Measurements from ENCODE around the gene ZWILCH.

ZWILCH gene

DNA sequence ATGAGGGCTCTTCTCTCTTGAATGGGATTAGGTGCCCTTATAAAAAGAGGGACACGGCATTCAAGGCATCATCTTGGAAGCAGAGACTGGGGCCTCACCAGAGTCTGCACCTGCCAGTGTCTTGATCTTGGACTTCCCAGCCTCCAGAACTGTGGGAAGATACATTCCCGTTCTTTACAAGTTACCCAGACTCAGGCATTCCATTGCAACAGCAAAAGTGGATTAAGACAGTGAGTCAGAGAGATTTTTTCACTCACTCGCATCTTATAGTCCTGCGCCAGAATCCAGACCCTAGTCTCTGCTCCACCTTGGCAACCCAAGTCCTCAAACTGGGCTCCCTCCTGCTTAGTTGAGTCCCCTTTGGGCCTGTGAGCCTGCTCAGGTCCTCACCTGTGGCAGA is 58.0 kb downstream of the ZWILCH start:
- Histone ChIP-seq H3K4me1 (ENCODE audit: control insufficient read depth, low read depth, low read length) (peaks cover 18% of the 10 kb centered on the region), H3K27ac (ENCODE audit: low read length) (no peak overlapping the region), H3K9ac (ENCODE audit: low read length) (no peak overlapping the region), H3K9me3 (ENCODE audit: control insufficient read depth, low read depth, low read length) (no peaks in the 10 kb centered on the region), H3K27me3 (ENCODE audit: control insufficient read depth, insufficient read depth, low read length) (no peaks in the 10 kb centered on the region), H3K4me3 (ENCODE audit: low read length) (no peak overlapping the region), H3K36me3 (ENCODE audit: control insufficient read depth, low read depth, low read length) (no peaks in the 10 kb centered on the region)

GRCh38 chr15:66563566-66564110 is 58.5 kb downstream of the ZWILCH start:
- H3K9me3 ChIP-seq (ENCODE audit: control insufficient read depth, low read depth, low read length), result no peaks in the 10 kb centered on the region
- no peak overlapping the region for H3K4me3 ChIP-seq (ENCODE audit: low read length)
- no peak overlapping the region for H3K27ac ChIP-seq (ENCODE audit: low read length)
- H3K27me3 ChIP-seq (ENCODE audit: control insufficient read depth, insufficient read depth, low read length), result no peaks in the 10 kb centered on the region
- no peak overlapping the region for H3K9ac ChIP-seq (ENCODE audit: low read length)
- H3K36me3 ChIP-seq (ENCODE audit: control insufficient read depth, low read depth, low read length), result no peaks in the 10 kb centered on the region
- peaks cover 18% of the 10 kb centered on the region for H3K4me1 ChIP-seq (ENCODE audit: control insufficient read depth, low read depth, low read length)

- no peak overlapping the region for H3K27ac ChIP-seq (ENCODE audit: low read length)
Measured at GRCh38 chr15:66564136-66565041, 59.3 kb downstream of the ZWILCH start.

DNA sequence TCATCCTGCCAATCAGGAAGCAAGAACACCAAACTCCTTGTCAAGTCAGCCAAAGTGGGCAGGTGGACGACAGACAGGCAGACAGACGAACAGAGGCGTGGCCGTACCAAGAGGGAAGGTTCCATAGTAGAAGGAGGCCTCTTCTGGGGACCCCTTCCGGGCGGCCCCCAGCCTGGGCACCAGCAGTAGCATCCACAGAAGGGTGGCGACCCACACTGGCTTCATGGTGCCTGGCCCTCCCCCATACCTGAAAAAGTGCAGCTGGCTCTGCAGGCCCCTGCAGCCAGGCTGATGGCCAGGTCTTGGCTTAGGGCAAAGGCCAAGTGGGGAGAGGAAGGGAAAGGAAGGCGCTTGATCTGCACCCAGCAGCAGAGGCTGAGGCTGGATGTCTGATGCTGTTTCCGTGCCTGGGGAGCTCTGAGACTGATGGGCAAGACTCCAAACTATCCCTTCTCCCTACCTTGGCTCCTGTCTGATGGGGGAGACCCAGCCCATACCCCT is 60.1 kb downstream of the ZWILCH start:
- Histone ChIP-seq H3K4me1 (ENCODE audit: control insufficient read depth, low read depth, low read length) (peaks cover 18% of the 10 kb centered on the region), H3K9ac (ENCODE audit: low read length) (no peak overlapping the region), H3K27ac (ENCODE audit: low read length) (no peak overlapping the region)

More at GRCh38 chr15:66564136-66565041, 59.3 kb downstream of the ZWILCH start:
- no peaks in the 10 kb centered on the region for H3K36me3 ChIP-seq (ENCODE audit: control insufficient read depth, low read depth, low read length)
- no peak overlapping the region for H3K9ac ChIP-seq (ENCODE audit: low read length)
- H3K4me3 ChIP-seq (ENCODE audit: low read length), result no peak overlapping the region
- no peaks in the 10 kb centered on the region for H3K27me3 ChIP-seq (ENCODE audit: control insufficient read depth, insufficient read depth, low read length)
- peaks cover 18% of the 10 kb centered on the region for H3K4me1 ChIP-seq (ENCODE audit: control insufficient read depth, low read depth, low read length)
- H3K9me3 ChIP-seq (ENCODE audit: control insufficient read depth, low read depth, low read length), result no peaks in the 10 kb centered on the region

GRCh38 chr15:66565741-66566144 is 60.6 kb downstream of the ZWILCH start, which contains the start of gene LCTL:
TSS of gene LCTL (minus strand) at chr15:66565998. CDS start at chr15:66565365, 633 bp downstream.
- Histone ChIP-seq H3K4me1 (ENCODE audit: control insufficient read depth, low read depth, low read length) (peaks cover 18% of the 10 kb centered on the region), H3K27me3 (ENCODE audit: control insufficient read depth, insufficient read depth, low read length) (no peaks in the 10 kb centered on the region), H3K4me3 (ENCODE audit: low read length) (peak within 1 kb of the TSS; percentile 23), H3K27ac (ENCODE audit: low read length) (no peak within 1 kb of the TSS), H3K9ac (ENCODE audit: low read length) (no peak within 1 kb of the TSS), H3K36me3 (ENCODE audit: control insufficient read depth, low read depth, low read length) (no peaks in the 10 kb centered on the region), H3K9me3 (ENCODE audit: control insufficient read depth, low read depth, low read length) (no peaks in the 10 kb centered on the region)

More for the DNA sequence above, 60.1 kb downstream of the ZWILCH start:
- Histone ChIP-seq H3K4me3 (ENCODE audit: low read length) (peak overlapping the region; percentile 23), H3K9me3 (ENCODE audit: control insufficient read depth, low read depth, low read length) (no peaks in the 10 kb centered on the region), H3K27me3 (ENCODE audit: control insufficient read depth, insufficient read depth, low read length) (no peaks in the 10 kb centered on the region), H3K36me3 (ENCODE audit: control insufficient read depth, low read depth, low read length) (no peaks in the 10 kb centered on the region)

GRCh38 chr15:66566963-66567531 is 61.9 kb downstream of the ZWILCH start:
- Histone ChIP-seq H3K27me3 (ENCODE audit: control insufficient read depth, insufficient read depth, low read length) (no peaks in the 10 kb centered on the region), H3K36me3 (ENCODE audit: control insufficient read depth, low read depth, low read length) (no peaks in the 10 kb centered on the region), H3K4me1 (ENCODE audit: control insufficient read depth, low read depth, low read length) (peaks cover 18% of the 10 kb centered on the region), H3K9ac (ENCODE audit: low read length) (no peak overlapping the region), H3K27ac (ENCODE audit: low read length) (no peak overlapping the region), H3K9me3 (ENCODE audit: control insufficient read depth, low read depth, low read length) (no peaks in the 10 kb centered on the region), H3K4me3 (ENCODE audit: low read length) (no peak overlapping the region)

DNA sequence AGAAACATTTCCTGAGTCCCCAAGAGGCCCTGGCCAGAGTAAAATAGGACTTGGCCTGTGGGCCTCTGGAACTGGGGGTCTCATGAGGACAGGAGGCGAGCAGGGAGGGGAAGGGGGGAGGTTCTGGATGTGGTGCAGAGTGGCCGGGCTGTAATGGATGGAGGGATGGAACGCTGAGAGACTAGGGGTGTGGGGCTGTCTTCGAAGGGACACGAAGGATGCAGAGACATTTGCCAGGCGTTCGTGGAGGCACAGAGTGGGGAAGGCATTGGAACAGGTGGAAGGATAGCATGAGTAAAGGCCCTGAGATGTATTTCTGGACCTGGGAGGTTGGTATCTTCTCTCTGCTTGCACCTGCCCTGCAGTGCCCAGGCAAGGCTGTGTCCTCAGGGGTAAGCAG is 62.8 kb downstream of the ZWILCH start:
- H3K27ac ChIP-seq (ENCODE audit: low read length), result no peak overlapping the region
- peaks cover 18% of the 10 kb centered on the region for H3K4me1 ChIP-seq (ENCODE audit: control insufficient read depth, low read depth, low read length)
- H3K9ac ChIP-seq (ENCODE audit: low read length), result no peak overlapping the region
- H3K27me3 ChIP-seq (ENCODE audit: control insufficient read depth, insufficient read depth, low read length), result no peaks in the 10 kb centered on the region
- H3K4me3 ChIP-seq (ENCODE audit: low read length), result no peak overlapping the region
- H3K36me3 ChIP-seq (ENCODE audit: control insufficient read depth, low read depth, low read length), result no peaks in the 10 kb centered on the region
- no peaks in the 10 kb centered on the region for H3K9me3 ChIP-seq (ENCODE audit: control insufficient read depth, low read depth, low read length)

DNA sequence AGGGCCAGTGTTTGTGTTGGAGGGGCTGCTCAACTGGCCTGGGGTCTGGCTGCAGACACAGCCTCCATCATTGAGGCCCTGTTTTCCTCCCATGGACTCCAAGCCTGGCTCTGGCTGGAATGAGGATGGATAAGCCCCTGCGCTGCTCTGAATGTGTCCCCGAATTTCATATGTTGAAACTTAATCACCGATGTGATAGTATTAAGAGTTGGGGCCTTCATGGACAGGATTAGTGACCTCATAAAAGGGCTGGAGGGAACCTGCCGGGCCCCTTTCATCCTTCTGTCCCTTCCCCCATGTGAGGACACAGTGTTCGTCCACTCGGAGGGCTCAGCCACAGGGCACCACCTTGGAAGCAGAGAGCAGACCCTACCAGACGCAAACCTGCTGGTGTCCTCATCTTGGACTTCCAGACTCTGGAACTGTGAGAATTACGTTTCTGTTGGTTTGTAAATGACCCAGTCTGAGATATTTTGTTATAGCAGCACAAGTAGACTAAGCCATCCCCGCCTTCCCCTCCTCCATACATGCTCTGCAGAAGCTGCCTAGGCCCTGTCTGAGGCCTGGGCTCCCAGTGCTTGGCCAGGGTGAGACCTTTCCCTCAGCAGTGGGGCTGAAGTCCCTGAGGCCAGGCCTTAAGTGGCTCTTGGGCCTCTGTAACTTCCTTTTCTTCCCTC is 64.5 kb downstream of the ZWILCH start:
- Histone ChIP-seq H3K36me3 (ENCODE audit: control insufficient read depth, low read depth, low read length) (no peaks in the 10 kb centered on the region), H3K9me3 (ENCODE audit: control insufficient read depth, low read depth, low read length) (no peaks in the 10 kb centered on the region), H3K4me3 (ENCODE audit: low read length) (no peak overlapping the region), H3K4me1 (ENCODE audit: control insufficient read depth, low read depth, low read length) (peaks cover 18% of the 10 kb centered on the region), H3K9ac (ENCODE audit: low read length) (no peak overlapping the region), H3K27ac (ENCODE audit: low read length) (no peak overlapping the region), H3K27me3 (ENCODE audit: control insufficient read depth, insufficient read depth, low read length) (no peaks in the 10 kb centered on the region)

DNA sequence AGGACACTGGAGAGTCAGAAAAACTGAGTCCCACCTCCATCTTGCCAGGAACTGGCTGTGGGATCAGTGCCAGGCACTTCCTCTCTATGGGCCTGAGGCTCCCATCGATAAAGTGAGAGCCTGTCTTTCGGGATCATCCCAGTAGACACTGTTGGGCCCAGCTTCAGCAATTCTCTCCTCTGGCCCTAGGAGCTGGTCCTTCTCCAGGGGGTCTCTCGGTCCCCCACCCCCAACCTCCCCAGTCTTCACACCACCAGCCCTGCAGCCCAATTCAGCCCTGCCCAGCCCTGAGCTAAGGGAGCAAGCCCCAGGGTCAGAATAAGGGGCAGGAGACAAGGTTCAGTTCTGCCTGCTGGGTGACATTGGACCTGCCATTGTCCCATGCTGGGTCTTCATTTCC is 65.2 kb downstream of the ZWILCH start:
- no peaks in the 10 kb centered on the region for H3K27me3 ChIP-seq (ENCODE audit: control insufficient read depth, insufficient read depth, low read length)
- no peak overlapping the region for H3K4me3 ChIP-seq (ENCODE audit: low read length)

GRCh38 chr15:66570842-66571478 is 65.8 kb downstream of the ZWILCH start:
- no peaks in the 10 kb centered on the region for H3K9me3 ChIP-seq (ENCODE audit: control insufficient read depth, low read depth, low read length)
- no peaks in the 10 kb centered on the region for H3K27me3 ChIP-seq (ENCODE audit: control insufficient read depth, insufficient read depth, low read length)
- H3K36me3 ChIP-seq (ENCODE audit: control insufficient read depth, low read depth, low read length), result no peaks in the 10 kb centered on the region
- H3K27ac ChIP-seq (ENCODE audit: low read length), result no peak overlapping the region
- no peak overlapping the region for H3K9ac ChIP-seq (ENCODE audit: low read length)
- no peak overlapping the region for H3K4me3 ChIP-seq (ENCODE audit: low read length)
- peaks cover 9% of the 10 kb centered on the region for H3K4me1 ChIP-seq (ENCODE audit: control insufficient read depth, low read depth, low read length)

More for the DNA sequence above, 65.2 kb downstream of the ZWILCH start:
- H3K27ac ChIP-seq (ENCODE audit: low read length), result no peak overlapping the region
- H3K9me3 ChIP-seq (ENCODE audit: control insufficient read depth, low read depth, low read length), result no peaks in the 10 kb centered on the region
- H3K36me3 ChIP-seq (ENCODE audit: control insufficient read depth, low read depth, low read length), result no peaks in the 10 kb centered on the region
- no peak overlapping the region for H3K9ac ChIP-seq (ENCODE audit: low read length)
- H3K4me1 ChIP-seq (ENCODE audit: control insufficient read depth, low read depth, low read length), result peaks cover 14% of the 10 kb centered on the region

- Histone ChIP-seq H3K4me1 (ENCODE audit: control insufficient read depth, low read depth, low read length) (no peaks in the 10 kb centered on the region), H3K27ac (ENCODE audit: low read length) (no peak overlapping the region), H3K4me3 (ENCODE audit: low read length) (no peak overlapping the region), H3K9me3 (ENCODE audit: control insufficient read depth, low read depth, low read length) (no peaks in the 10 kb centered on the region), H3K27me3 (ENCODE audit: control insufficient read depth, insufficient read depth, low read length) (no peaks in the 10 kb centered on the region), H3K36me3 (ENCODE audit: control insufficient read depth, low read depth, low read length) (no peaks in the 10 kb centered on the region), H3K9ac (ENCODE audit: low read length) (no peak overlapping the region)
Measured at GRCh38 chr15:66572146-66572545, 67.0 kb downstream of the ZWILCH start.
